ENCODE results near the gene RBPJL. TPM values are rescaled to one million over a fixed set of nuclear protein-coding genes. Genes with fewer than 3 reads are reported as not detected.

RBPJL gene, protein sequence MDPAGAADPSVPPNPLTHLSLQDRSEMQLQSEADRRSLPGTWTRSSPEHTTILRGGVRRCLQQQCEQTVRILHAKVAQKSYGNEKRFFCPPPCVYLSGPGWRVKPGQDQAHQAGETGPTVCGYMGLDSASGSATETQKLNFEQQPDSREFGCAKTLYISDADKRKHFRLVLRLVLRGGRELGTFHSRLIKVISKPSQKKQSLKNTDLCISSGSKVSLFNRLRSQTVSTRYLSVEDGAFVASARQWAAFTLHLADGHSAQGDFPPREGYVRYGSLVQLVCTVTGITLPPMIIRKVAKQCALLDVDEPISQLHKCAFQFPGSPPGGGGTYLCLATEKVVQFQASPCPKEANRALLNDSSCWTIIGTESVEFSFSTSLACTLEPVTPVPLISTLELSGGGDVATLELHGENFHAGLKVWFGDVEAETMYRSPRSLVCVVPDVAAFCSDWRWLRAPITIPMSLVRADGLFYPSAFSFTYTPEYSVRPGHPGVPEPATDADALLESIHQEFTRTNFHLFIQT
- not detected for total RNA-seq

GRCh38 chr20:45306431-45306982, at the start of gene RBPJL:
Gene RBPJL, plus strand, starts transcription at chr20:45306840. Its CDS starts 83 bp downstream, at chr20:45306923.
- TF ChIP-seq, protein P1, sequence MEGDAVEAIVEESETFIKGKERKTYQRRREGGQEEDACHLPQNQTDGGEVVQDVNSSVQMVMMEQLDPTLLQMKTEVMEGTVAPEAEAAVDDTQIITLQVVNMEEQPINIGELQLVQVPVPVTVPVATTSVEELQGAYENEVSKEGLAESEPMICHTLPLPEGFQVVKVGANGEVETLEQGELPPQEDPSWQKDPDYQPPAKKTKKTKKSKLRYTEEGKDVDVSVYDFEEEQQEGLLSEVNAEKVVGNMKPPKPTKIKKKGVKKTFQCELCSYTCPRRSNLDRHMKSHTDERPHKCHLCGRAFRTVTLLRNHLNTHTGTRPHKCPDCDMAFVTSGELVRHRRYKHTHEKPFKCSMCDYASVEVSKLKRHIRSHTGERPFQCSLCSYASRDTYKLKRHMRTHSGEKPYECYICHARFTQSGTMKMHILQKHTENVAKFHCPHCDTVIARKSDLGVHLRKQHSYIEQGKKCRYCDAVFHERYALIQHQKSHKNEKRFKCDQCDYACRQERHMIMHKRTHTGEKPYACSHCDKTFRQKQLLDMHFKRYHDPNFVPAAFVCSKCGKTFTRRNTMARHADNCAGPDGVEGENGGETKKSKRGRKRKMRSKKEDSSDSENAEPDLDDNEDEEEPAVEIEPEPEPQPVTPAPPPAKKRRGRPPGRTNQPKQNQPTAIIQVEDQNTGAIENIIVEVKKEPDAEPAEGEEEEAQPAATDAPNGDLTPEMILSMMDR (IDR thresholded peaks at IDR 0.05; ENCODE audit: low read depth), result no peak

DNA sequence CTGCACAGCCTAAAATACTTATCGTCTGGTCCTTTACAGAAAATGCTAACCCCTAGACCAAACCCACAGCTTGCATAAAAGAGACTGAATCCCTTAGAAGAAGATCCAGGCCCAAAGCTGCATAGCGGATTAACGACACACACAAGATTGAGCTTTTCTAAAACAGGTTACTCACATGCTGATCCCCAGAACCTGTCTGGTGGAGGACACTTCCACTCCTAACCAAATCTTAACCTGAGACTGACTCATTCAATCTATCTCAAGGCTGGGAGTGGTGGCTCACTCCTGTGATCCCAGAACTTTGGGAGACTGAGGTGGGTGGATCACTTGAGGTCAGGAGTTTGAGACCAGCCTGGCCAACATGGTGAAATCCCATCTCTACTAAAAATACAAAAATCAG, 49.5 kb upstream of the RBPJL start:
- TF ChIP-seq, protein P1 (IDR thresholded peaks at IDR 0.05; ENCODE audit: low read depth), result no peak

DNA sequence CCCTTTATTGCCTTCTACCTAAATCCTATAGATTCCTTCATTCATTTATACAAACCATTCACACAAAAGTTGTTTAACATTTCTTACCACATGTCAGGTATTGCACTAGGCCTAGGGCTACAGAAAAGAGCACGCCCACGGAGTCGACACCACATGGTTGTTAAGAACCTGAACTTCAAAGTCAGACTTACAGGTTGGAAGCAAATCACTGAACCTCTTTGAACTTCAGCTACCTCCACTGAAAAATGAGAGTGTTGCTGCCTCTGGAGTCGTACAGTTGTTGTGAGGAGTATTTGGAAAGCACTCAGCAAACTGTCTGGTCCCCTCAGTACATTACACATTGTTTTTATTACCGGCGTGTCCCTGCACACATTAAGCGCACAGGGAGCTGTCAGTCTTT, 48.9 kb upstream of the RBPJL start:
- TF ChIP-seq, protein P1 (IDR thresholded peaks at IDR 0.05; ENCODE audit: low read depth), result no peak

GRCh38 chr20:45258259-45258658, 48.4 kb upstream of the RBPJL start:
- TF ChIP-seq, protein P1 (IDR thresholded peaks at IDR 0.05; ENCODE audit: low read depth), result no peak

DNA sequence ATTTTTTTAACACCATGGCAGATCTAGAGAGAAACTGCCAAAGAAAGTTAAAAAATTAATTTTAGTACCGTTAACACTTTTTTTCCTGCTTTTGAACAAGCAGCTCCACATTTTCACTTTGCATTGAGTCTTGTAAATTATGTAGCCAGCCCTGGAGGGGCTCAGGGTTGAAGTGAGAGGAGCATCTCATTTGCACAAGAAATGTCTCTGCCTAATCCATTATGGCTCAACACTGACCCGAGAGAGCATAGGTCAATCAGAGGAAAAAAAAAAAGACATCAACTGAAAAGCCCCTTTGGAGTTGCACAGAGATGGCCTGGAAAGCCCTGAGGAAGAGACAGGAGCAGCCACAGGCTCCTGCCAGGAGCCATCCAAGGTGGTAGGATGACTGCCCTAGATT, 48.0 kb upstream of the RBPJL start:
- TF ChIP-seq, protein P1 (IDR thresholded peaks at IDR 0.05; ENCODE audit: low read depth), result no peak

DNA sequence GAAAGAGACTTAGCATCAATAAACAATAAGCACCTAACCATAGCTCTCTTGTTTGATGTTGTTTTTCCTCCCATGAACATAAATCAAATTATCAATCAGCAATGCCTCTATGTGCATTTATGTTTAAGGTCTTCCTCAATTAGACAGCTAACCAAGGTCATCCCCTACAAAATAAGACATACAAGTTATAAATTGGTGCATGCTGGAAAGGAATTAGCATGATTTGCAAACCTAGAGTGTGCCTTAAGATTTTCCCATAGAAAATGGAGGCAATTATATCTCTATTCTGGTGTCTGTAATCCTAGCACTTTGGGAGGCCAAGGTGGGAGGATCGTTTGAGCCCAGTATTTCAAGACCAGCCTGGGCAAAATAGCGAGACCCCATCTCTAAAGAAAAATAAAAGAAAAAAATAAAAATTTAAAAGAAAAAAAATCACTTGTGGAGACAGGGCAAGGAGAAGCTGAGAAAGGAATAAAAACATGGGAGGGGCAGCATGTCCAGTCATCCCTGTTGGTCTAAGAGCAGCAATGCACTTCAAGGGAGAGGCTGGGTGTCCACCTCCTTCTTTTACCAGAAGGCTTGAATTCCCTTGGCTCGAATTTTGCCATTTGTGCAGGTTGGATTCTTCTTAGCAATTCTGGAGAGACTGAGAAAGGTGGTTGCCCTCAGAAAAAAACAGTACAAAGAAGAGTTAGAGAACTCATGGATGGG, 42.9 kb upstream of the RBPJL start:
- TF ChIP-seq, protein P1 (IDR thresholded peaks at IDR 0.05; ENCODE audit: low read depth), result no peak

DNA sequence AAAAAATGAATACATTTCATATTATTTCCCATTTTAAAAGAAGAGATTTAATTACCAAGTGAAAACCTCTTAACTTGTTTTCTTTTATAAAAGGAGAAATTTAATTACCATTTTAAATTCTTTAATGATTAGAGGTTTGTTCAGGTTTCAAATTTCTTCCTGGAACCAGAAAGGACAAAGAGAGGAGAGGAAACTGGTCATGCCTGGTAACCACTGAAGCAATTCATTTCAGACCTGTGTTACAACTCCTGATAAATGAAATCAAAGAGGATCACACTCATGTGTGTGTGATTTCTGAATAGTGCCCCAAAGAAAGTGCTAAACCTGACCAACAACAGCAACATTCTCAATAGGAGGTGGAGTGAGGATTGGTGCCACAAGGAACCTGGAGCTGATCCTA, 39.7 kb upstream of the RBPJL start:
- TF ChIP-seq, protein P1 (IDR thresholded peaks at IDR 0.05; ENCODE audit: low read depth), result no peak

Measured in subcutaneous adipose tissue (tissue), 4 donors.